ENCODE results near the gene HSPB6.

Gene HSPB6

GRCh38 chr19:35789195-35789977 is 32.6 kb upstream of the HSPB6 start:
- TF ChIP-seq CTCF (conservative IDR thresholded peaks at IDR 0.05) = no peak
- no peak overlapping the region for H3K27ac ChIP-seq

GRCh38 chr19:35788205-35788960 is 31.6 kb upstream of the HSPB6 start:
- H3K27ac ChIP-seq = no peak overlapping the region
- TF ChIP-seq CTCF (conservative IDR thresholded peaks at IDR 0.05) = no peak

- TF ChIP-seq CTCF (conservative IDR thresholded peaks at IDR 0.05) = no peak
- H3K27ac ChIP-seq = no peak overlapping the region
Measured at GRCh38 chr19:35787227-35787799, 30.5 kb upstream of the HSPB6 start.

GRCh38 chr19:35786299-35787160 is 29.7 kb upstream of the HSPB6 start:
- no peak for TF ChIP-seq CTCF (conservative IDR thresholded peaks at IDR 0.05)
- H3K27ac ChIP-seq = no peak overlapping the region

- no peak overlapping the region for H3K27ac ChIP-seq
Measured at GRCh38 chr19:35785339-35785627, 28.5 kb upstream of the HSPB6 start.

GRCh38 chr19:35784503-35785338 is 27.9 kb upstream of the HSPB6 start:
- TF ChIP-seq CTCF (conservative IDR thresholded peaks at IDR 0.05) = no peak
- no peak overlapping the region for H3K27ac ChIP-seq

More at GRCh38 chr19:35785339-35785627, 28.5 kb upstream of the HSPB6 start:
- no peak for TF ChIP-seq CTCF (conservative IDR thresholded peaks at IDR 0.05)

Measured in VCaP (cell line).